Vagina (tissue), 2 donors: ENCODE data around the gene TTLL8.

Source experiments
- POLR2A ChIP-seq, 2 donors: fragments of 450-650 bp; IDR thresholded peaks; one replicate each; pipeline ENCODE4 v1.6.1; 2017; ENCODE audit warnings: antibody characterized with exemption in 2 of 2, mild to moderate bottlenecking in 2 of 2, moderate library complexity in 2 of 2
- POLR2AphosphoS5 ChIP-seq, 2 donors: sonication (generic); formaldehyde crosslinking; IDR thresholded peaks; one replicate each; pipeline ENCODE4 v1.9.0; 2017; ENCODE audit warnings: antibody characterized with exemption in 2 of 2, mild to moderate bottlenecking in 2 of 2, low read depth in 1 of 2; ENCODE audit not compliant: insufficient read depth in 1 of 2
- TF ChIP-seq, protein P1 (sequence below), 3 experiments: fragments of 450-650 bp in 2 of 3; fragments of 200-600 bp in 1 of 3; sonication (generic) in 1 of 3; IDR thresholded peaks; one replicate each; pipeline ENCODE4 v1.5.1; 2017 to 2019; ENCODE audit warnings: antibody characterized with exemption in 3 of 3, mild to moderate bottlenecking in 2 of 3, moderate library complexity in 2 of 3

DNA sequence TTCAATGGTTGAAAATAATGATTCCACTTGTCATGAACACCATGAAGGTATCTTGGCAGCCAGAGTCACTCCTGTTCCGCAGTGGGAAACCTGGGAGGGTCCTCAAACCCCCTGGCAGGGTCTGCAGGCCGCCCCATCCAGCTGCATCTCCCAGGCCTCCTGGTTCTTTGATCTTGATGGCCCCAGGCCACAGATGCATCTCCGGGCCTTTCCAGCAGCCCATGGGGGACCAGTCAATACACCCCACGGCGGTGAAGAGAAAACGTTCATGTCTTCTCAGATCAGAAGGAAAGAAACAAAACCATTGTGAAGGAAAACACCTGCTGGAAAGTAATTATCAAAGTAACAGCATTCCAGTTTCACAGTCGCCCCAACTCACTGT lies 1.8 kb upstream of the TTLL8 start:
- TF ChIP-seq POLR2A (IDR thresholded peaks at IDR 0.05): no peak
- TF ChIP-seq, protein P1, sequence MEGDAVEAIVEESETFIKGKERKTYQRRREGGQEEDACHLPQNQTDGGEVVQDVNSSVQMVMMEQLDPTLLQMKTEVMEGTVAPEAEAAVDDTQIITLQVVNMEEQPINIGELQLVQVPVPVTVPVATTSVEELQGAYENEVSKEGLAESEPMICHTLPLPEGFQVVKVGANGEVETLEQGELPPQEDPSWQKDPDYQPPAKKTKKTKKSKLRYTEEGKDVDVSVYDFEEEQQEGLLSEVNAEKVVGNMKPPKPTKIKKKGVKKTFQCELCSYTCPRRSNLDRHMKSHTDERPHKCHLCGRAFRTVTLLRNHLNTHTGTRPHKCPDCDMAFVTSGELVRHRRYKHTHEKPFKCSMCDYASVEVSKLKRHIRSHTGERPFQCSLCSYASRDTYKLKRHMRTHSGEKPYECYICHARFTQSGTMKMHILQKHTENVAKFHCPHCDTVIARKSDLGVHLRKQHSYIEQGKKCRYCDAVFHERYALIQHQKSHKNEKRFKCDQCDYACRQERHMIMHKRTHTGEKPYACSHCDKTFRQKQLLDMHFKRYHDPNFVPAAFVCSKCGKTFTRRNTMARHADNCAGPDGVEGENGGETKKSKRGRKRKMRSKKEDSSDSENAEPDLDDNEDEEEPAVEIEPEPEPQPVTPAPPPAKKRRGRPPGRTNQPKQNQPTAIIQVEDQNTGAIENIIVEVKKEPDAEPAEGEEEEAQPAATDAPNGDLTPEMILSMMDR (IDR thresholded peaks at IDR 0.05): no peak
- TF ChIP-seq POLR2AphosphoS5 (IDR thresholded peaks at IDR 0.05; ENCODE audit: insufficient read depth in 1 of 2, low read depth in 1 of 2): no peak
